LHCN-M2 (cell line): ENCODE measurements around the gene RETNLB. TPM values are rescaled to one million over a fixed set of nuclear protein-coding genes. Genes with fewer than 3 reads are reported as not detected.

Experiments used
- total RNA-seq: library from RNA; depleted of rRNA; stranded (reverse); fragments of >200 nt; gene quantifications from 2 replicates; pipeline ENCODE4 v1.2.3, GENCODE V29; 2014; rRNA removed

RETNLB gene
- total RNA-seq, 1 experiment from 2014 or later: not detected

Other genes with a start within 250 kb of the RETNLB start
- 5.2 and 5.6 TPM in 2 replicates for gene MYH15, start 246.8 kb downstream of the RETNLB start, total RNA-seq
- 59.3 and 64.6 TPM in 2 replicates for gene CIP2A, start 168.0 kb downstream of the RETNLB start, total RNA-seq
- gene DZIP3, start 167.7 kb downstream of the RETNLB start, total RNA-seq: 20.0 and 24.7 TPM in 2 replicates
- not detected in 2 replicates for gene TRAT1, start 65.4 kb upstream of the RETNLB start, total RNA-seq
- gene GUCA1C, start 196.5 kb upstream of the RETNLB start, total RNA-seq: not detected in 2 replicates